ENCODE results near the gene NTSR2.

NTSR2 gene

GRCh38 chr2:11695576-11695975 lies 25.6 kb upstream of the NTSR2 start:
- TF ChIP-seq JUND (IDR thresholded peaks at IDR 0.05; ENCODE audit: low read depth), result no peak
- no peak for DNase-seq (ENCODE audit: low read depth in 1 of 2, low spot score in 1 of 2)
- in situ Hi-C loops (cut with HindIII; ENCODE audit: low pct_unique_long_range_greater_than_20kb, low sequenced_read_pairs), result no loop called here

DNA sequence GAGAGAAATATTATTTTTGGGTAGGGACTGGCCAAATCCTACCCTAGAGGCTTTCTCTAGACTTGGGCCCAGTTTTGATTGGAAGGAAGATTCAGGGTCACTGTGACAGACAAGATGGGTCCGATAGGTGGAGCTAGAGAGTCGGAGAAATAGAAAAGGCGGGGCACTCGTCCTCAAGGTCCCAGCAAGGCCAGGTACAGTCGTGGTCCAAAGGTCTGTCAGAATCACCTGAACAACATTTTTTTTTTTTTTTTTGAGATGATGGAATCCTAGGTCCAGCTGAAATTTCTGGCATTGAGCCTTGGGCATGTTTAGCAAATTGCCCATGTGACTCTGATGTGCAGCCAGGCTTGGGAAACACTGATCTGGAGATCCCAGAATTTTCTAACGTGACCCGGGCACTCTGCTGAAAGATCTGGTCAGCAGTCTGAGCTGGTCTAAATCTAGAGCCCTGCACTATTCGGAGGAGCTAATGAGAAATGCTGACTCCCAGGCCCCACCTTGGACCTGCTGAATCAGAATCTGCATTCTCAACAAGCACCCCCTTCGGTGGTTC lies 23.0 kb upstream of the NTSR2 start:
- in situ Hi-C loops (cut with HindIII; ENCODE audit: low pct_unique_long_range_greater_than_20kb, low sequenced_read_pairs), result no loop called here
- DNase-seq (ENCODE audit: low read depth in 1 of 2, low spot score in 1 of 2), result peak; percentile 31 to 72
- no peak for TF ChIP-seq JUND (IDR thresholded peaks at IDR 0.05; ENCODE audit: low read depth)

DNA sequence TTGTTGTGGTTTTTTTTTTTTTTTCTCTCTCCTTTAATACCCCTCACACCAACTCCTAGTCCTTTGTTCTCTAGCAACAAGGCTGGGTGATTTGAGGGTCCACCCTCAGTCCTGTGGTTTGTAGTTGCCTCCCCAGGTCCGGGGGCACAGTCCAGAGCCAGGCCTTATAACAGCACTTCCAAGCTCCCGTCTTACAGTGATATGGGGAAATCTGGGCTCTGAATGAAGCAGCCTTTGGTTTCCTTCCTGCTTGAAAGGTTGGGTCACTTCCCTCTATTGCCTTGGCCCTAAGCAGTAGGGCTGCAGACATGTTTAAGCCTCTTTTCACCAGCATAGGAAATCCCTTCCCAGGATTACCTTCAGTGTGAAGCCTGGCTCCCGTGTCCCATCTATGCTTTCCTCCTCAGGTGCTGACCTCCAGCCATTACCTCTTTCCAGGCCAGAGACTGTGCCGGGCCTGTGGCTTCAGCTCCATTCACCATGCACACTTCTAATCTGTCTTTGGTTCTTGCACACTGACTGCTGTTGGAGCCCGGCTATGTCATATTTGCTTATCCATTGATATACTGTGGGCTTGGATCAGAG lies 21.2 kb upstream of the NTSR2 start:
- in situ Hi-C loops (cut with HindIII; ENCODE audit: low pct_unique_long_range_greater_than_20kb, low sequenced_read_pairs), result no loop called here
- no peak for DNase-seq (ENCODE audit: low read depth in 1 of 2, low spot score in 1 of 2)
- TF ChIP-seq JUND (IDR thresholded peaks at IDR 0.05; ENCODE audit: low read depth), result no peak

DNA sequence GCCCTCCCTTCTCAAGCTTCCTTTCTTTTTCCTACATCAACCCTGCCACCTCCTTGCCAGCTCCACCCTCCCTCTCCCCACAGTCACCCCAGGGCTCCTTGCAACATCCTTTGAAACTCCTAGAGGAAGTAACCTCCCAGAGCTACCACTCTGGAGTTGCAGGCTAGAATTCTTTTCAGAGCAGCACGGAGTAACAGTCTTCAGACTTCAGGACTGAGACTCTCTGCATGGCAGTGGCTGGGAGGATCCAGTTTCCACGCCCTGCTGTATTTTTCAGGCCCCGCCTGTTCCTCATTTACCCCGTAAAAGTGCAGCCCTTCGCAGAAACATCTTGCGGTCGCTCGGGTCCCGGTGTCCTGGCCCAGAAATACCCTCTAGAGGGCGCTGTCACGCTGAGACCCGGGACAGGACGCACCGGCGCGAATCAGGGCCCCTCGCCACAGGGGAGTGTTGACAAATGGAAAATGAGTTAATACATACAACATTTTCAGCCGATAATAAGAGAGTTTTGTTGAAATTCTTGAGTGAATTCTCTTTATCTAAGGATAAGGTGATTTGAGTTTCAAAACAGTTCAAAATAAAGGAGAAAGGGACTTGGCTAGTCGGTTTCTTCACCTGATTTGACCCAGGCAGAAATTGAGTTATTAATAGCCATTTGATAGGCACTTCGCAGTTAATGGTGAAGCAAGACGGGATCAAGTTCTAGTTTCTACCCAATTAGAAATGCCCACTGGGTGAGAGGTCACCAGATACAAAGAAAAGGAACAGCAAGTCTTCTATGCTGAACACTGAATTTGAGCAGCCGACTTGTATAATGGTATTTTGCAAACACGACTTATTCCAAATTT lies 18.5 kb upstream of the NTSR2 start:
- no peak for TF ChIP-seq JUND (IDR thresholded peaks at IDR 0.05; ENCODE audit: low read depth)
- in situ Hi-C loops (cut with HindIII; ENCODE audit: low pct_unique_long_range_greater_than_20kb, low sequenced_read_pairs), result no loop called here

DNA sequence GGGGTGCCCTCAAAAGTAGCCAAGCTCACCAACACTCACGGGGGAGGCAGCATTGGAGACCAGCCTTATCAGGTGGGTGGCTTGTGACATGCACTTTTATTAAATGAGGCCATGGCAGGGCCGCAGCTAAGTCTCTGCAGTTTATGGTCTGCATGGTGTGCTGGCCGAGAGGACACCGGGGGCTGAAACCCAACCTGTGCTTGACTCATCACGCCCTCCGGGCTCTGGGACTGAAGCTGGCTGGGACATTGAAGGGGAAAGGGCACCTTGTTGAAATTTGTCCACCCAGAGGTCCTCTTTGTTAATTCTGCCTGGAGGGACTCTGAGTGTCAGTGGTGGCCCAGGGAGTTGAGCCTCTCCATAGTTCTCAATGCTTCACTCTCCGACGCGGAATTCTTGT lies 17.7 kb upstream of the NTSR2 start:
- in situ Hi-C loops (cut with HindIII; ENCODE audit: low pct_unique_long_range_greater_than_20kb, low sequenced_read_pairs), result no loop called here
- no peak for DNase-seq (ENCODE audit: low read depth in 1 of 2, low spot score in 1 of 2)
- TF ChIP-seq JUND (IDR thresholded peaks at IDR 0.05; ENCODE audit: low read depth), result no peak

More for the DNA sequence above, 18.5 kb upstream of the NTSR2 start:
- peak; percentile 53 to 54 for DNase-seq (ENCODE audit: low read depth in 1 of 2, low spot score in 1 of 2)

- DNase-seq (ENCODE audit: low read depth in 1 of 2, low spot score in 1 of 2), result no peak
- in situ Hi-C loops (cut with HindIII; ENCODE audit: low pct_unique_long_range_greater_than_20kb, low sequenced_read_pairs), result no loop called here
- TF ChIP-seq JUND (IDR thresholded peaks at IDR 0.05; ENCODE audit: low read depth), result no peak
Measured at GRCh38 chr2:11685906-11686470, 16.0 kb upstream of the NTSR2 start.

DNA sequence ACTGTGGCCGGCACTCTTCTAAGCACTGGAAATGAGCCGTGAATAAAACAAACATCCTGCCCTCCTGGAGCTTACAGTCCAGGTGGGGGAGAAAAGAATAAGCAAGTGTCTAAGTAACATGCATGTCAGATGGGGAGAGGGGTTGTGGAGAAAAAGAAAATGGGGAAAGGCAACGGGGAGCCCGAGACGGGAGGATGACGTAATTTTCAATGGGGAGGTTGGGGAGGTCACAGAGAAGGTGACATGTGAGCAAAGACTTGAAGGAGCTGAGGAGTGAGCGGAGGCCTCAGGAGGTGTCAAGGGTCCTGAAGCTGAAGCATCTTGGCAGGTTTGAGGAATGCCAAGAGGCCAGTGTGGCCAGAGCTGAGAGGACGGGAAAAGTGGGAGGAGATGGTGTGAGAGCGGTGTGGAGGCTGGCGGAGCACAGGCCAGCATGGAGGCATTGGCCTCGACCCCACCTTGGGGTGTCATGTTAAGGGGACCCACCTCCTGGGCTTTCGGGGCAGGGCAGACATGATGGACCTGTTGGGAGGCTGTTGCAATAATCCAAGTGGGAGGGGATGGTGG lies 15.0 kb upstream of the NTSR2 start:
- TF ChIP-seq JUND (IDR thresholded peaks at IDR 0.05; ENCODE audit: low read depth), result no peak
- DNase-seq (ENCODE audit: low read depth in 1 of 2, low spot score in 1 of 2), result no peak
- in situ Hi-C loops (cut with HindIII; ENCODE audit: low pct_unique_long_range_greater_than_20kb, low sequenced_read_pairs), result no loop called here

GRCh38 chr2:11683966-11684365 lies 14.0 kb upstream of the NTSR2 start:
- no peak for TF ChIP-seq JUND (IDR thresholded peaks at IDR 0.05; ENCODE audit: low read depth)
- in situ Hi-C loops (cut with HindIII; ENCODE audit: low pct_unique_long_range_greater_than_20kb, low sequenced_read_pairs), result no loop called here
- no peak for DNase-seq (ENCODE audit: low read depth in 1 of 2, low spot score in 1 of 2)

- in situ Hi-C loops (cut with HindIII; ENCODE audit: low pct_unique_long_range_greater_than_20kb, low sequenced_read_pairs), result no loop called here
- no peak for DNase-seq (ENCODE audit: low read depth in 1 of 2, low spot score in 1 of 2)
- TF ChIP-seq JUND (IDR thresholded peaks at IDR 0.05; ENCODE audit: low read depth), result no peak
Measured at GRCh38 chr2:11683476-11683875, 13.5 kb upstream of the NTSR2 start.

- DNase-seq (ENCODE audit: low read depth in 1 of 2, low spot score in 1 of 2), result no peak
- in situ Hi-C loops (cut with HindIII; ENCODE audit: low pct_unique_long_range_greater_than_20kb, low sequenced_read_pairs), result no loop called here
- TF ChIP-seq JUND (IDR thresholded peaks at IDR 0.05; ENCODE audit: low read depth), result no peak
Measured at GRCh38 chr2:11682590-11682915, 12.6 kb upstream of the NTSR2 start.

- peak; percentile 69 to 86 for DNase-seq (ENCODE audit: low read depth in 1 of 2, low spot score in 1 of 2)
- in situ Hi-C loops (cut with HindIII; ENCODE audit: low pct_unique_long_range_greater_than_20kb, low sequenced_read_pairs), result no loop called here
- TF ChIP-seq JUND (IDR thresholded peaks at IDR 0.05; ENCODE audit: low read depth), result no peak
Measured at GRCh38 chr2:11681722-11682589, 12.0 kb upstream of the NTSR2 start.
